GM18868 (cell line): ENCODE measurements around the gene SPECC1L.
A peak's percentile ranks its signal among the peaks of the same experiment; 100 is the strongest.

Experiments used
- ATAC-seq: cut with Tn5 transposase; IDR thresholded peaks from one replicate; pipeline ENCODE4 v1.9.1; 2021; ENCODE audit warnings: mild to moderate bottlenecking, moderate library complexity; ENCODE audit not compliant: unreplicated experiment

The SPECC1L gene

DNA sequence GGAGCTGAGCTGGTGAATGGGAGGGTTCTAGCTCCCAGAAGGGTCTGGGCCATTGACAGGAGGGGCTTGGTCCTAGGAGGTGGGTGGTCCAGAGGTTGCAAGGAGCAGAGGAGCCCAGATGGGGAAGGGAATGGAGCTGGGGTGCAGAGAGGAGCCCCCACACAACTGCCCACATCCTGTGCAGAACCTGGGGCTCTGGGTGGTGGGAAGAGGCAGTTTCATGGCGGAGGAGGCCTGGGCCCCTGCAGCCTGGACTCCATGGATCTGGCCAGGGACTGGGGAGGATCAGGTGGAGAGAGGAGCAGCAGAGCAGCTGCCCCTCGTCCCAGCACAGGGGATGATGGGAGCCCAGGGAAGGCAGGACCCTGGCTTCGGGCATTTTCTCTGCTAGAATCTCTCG lies 155.8 kb downstream of the SPECC1L start:
- ATAC-seq = no peak

GRCh38 chr22:24426851-24427499 lies 156.3 kb downstream of the SPECC1L start:
- no peak for ATAC-seq

GRCh38 chr22:24427500-24428164 lies 157.0 kb downstream of the SPECC1L start, which contains the start of gene ADORA2A:
Gene ADORA2A, plus strand, starts transcription at chr22:24427599. Its CDS starts 5,806 bp downstream, at chr22:24433405.
- peak; percentile 67 for ATAC-seq

- ATAC-seq = no peak
These were observed 158.2 kb downstream of the SPECC1L start for GRCh38 chr22:24428751-24429410.

DNA sequence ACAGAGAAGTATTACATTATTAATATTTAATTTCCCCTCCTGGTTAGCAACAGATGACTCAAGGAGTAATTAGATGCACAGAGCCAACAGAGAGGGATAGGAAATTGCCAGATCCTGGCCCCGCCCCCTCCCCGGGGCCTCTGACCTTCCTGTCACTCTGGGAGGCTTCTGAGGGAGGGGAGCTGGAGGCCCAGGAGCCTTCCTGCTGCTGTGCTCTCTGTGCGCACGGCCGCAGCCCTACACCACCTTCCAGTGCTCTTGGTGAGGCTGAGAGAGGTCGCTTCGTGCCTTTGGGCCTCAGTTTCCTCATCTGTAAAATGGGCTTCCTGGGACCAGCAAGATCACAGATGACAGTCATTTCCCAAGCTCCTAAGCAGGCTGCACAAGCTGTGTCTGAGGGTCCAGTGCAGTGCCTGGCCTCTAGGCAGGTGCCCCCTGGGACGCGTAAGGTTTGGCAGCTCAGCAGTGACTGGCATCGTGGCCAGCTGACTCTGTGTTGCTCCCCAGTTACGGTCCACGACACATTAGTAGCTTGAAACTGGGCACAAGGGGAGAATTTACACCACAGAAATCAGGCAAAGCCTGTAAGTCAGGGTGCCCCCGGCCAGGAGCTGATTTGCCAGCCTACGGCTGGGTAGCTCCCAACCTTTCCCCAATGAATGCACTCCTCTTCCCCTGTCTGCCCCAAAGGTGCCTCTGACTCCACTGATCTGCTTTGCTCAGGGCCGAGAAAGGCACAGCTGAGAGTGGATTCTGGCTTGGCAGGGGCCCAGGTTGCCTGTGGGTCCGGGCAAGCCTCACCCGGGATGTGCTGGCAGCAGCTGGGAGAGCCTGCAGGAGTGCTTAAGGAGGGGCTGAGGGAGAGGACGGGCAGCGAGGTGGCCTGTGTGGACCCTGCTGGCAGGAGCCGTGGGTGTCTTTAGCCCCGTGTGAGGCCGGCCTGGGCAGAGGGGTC lies 159.1 kb downstream of the SPECC1L start:
- no peak for ATAC-seq

DNA sequence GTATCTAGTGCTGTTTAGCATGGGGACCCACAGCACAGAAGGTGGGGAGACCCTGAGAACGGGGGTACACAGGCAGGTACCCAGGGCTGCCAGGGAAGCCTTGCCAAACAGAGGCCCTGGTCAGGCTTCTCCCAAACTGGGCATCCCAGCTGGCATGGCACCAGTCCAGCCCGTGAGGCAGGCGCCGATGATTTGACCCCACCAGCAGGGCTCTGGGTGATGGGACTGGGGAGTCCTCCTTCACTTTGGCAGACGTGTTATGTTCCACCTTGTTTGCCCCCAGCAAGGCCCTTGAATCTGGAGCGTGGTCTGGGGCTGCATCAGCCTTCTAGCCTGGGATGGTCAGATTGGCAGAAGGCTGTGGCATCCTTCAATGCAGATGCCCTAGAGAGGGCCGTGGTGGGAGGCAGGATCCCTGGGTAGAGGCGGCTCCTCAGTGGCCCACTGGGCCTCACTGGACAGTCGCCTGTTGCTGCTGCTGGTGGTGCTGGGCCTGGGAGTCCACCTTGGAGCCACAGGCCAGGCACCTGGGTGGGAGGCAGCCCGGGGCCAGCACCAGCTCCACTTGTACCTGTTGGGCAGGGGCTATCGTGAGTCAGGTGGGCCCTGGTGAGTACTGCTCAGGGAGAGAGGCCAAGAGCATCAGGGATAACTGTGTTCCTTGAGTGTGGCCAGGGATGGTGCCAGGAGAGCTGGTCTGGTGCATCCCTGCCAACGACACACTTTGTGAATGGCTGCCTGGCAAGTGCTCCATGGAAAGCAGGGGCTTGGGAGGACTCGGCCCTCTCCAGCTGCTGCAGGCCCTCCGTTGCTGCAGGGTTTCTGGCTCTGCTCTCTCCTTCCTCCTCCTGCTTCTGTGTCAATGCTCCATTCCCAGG lies 160.0 kb downstream of the SPECC1L start:
- no peak for ATAC-seq

DNA sequence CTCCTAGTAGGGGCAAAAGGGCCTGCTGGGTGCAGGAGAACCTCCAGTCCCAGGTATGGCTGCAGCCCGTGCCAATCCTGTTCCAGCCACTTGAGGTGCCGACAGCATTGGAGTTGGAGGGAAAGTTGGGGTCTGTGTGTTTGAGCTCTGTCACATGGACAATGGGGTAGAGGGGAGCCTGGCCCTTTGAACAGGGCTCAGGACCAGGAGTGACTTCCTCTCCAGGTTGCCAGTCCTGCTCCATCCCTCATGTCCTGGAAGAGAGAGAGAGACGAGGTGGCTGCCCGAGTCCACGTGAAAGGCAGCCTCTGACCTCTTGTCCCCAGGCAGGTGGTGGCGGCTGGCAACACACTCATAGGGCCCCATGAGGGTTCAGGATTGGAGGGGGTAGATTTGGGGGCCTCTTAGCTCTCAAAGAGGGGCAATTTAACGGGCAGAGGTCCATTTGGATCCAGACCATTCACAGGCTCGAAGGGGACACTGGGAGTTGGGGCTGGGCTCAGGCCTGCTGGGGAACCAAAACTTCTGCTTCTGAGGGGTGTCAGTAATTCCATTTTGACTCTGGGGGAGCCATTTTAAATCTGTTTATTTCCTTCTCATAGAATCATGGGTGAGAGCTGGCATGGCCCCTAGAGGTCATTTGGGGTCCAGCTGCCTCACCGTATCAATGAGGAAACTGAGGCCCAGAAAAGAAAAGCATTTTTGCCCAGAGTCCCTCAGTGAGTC lies 160.8 kb downstream of the SPECC1L start:
- no peak for ATAC-seq

- ATAC-seq = no peak
These were observed 161.6 kb downstream of the SPECC1L start for GRCh38 chr22:24432059-24432853.

DNA sequence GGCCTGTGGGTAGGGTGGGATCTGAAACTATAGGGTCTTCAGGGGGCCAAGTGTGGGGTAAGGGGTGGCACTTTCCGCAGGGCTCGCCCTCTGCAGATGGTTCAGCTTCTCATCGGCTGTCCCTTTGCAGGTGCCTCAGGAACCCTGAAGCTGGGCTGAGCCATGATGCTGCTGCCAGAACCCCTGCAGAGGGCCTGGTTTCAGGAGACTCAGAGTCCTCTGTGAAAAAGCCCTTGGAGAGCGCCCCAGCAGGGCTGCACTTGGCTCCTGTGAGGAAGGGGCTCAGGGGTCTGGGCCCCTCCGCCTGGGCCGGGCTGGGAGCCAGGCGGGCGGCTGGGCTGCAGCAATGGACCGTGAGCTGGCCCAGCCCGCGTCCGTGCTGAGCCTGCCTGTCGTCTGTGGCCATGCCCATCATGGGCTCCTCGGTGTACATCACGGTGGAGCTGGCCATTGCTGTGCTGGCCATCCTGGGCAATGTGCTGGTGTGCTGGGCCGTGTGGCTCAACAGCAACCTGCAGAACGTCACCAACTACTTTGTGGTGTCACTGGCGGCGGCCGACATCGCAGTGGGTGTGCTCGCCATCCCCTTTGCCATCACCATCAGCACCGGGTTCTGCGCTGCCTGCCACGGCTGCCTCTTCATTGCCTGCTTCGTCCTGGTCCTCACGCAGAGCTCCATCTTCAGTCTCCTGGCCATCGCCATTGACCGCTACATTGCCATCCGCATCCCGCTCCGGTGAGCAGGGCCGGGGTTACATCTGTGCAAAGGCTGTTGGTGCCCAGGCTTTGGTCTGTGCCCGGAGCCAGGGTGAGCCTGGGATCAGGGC lies 162.6 kb downstream of the SPECC1L start:
- no peak for ATAC-seq

GRCh38 chr22:24433828-24434470 lies 163.3 kb downstream of the SPECC1L start:
- peak; percentile 69 for ATAC-seq

DNA sequence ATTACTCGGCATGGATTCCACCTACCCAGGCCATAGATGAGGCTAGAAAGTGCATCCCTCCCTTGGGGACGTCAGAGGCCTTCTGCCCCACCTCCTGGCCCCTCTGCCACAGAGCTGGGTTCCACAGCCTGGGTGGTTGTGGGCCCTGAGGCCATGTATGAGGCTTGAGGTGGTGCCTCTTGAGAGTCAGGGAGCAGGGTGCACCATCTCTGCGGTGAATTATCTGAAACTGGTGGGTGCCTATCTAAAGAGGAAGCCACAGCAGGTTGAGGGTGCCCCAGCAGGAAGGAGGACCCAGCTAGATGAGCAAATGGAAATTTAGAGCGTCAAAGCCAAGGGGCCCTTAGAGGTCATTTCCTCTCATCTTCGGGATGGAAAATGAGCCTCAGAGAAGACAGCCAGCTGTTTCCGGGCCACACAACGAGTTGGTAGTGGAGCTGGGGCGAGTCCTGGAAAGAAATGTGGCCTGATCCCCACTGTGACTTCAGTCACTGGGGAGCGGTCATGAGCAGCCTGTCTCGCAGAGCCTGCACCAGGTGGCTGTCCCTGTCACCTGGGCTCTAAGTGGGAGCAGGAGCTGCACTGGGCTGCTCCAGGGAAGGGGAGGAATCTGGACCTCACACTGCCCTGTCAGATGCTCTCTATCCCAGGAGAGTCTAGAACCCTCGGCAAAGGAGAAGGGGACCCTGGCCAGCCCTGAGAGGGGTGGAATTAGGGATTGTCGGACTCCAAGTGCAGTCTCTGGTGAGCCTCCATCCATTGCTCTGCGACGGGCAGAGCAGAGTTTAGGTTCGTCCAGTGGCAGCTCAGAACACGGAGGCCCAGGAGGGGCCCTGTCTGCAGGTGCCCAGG lies 164.1 kb downstream of the SPECC1L start:
- ATAC-seq = peak; percentile 61

DNA sequence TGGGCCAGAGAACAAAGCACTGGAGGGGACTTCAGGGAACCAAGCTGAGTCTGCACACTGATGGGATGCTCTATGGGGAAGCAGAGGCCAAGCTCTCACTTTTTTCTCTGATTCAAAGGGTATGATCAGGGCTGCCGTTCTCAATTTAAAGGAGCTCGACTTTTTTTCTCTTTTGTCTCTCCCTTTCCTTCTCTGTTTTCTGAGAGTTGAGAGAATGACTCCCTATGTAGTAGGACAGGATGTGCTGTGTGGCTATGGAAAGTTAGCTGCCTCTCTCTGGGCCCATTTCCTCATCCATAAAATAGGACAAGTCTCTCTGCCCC lies 164.7 kb downstream of the SPECC1L start:
- no peak for ATAC-seq

DNA sequence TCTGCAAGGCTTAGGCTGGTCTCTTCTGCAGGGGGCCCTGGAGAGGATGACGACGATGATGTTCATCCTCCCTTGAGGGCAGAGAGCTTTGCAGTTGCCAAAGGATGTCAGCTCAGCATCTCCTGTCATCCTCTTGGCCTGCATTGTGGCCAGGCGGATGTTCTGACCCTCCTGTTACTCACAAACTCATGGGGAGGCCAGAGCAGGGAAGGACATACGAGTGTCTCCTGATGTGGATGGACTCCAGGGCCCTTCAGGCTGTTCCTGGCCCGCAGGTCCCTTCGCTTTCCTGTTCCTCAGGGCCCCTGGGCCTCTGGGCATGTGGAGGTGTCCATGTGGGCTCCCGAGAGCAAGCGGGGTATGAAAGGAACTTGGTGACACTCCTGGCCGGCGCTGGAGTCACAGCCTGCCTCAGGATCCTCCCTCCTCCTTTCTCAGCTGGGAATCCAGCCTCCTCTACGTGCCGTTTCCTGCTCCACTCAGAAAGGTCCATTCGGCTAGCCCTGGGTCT lies 165.3 kb downstream of the SPECC1L start:
- ATAC-seq = no peak

- ATAC-seq = no peak
These were observed 165.9 kb downstream of the SPECC1L start for GRCh38 chr22:24436553-24436952.

DNA sequence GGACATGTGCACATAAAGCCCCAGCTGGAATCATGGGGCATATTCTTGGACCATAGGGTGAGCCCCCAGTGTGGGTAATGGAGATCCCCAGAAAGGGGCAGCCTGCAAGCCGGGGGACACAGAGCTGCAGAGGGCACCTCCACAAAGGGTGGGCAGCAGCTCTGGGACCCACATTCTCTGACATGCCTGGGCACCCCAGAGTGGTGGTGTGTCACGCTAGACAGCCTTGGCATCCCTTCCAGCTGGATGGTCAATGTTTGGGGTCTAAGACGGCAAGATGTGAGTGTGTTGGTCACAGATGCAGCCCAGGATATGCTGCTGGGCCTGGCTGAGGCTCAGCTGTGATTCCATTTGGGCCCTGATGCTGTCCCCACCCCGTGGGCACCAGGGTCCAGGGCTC lies 166.5 kb downstream of the SPECC1L start:
- no peak for ATAC-seq

DNA sequence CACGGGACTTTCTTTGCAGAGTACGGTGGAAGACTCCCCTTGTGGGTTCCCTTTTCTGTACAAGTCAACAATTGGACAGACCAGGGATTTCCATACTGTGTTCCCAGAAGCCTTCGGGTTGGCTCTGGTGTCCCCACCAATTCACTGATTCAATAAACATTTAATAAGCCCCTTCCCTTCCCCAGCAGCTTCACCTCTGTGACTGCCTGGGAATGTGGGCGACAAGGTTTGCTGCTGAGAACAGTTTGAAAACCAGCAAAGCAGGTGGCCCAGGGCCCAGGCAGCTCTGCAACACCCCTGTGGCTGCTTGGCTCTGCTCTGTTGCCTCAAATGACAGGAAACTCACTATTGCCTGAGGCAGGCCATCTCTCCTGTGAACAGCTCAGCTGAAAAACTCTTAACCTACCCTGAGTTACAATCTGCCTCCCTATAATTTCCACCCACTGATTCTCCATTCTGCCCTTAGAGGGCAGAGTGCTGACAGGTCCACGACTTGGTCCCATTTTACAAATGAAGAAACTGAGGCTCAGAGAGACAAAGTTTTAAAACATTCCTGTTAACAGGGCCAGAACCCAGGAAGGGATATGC lies 167.2 kb downstream of the SPECC1L start:
- ATAC-seq = peak; percentile 27
